ENCODE data around the gene OTOP1.
"Not testable (repeated sequence)": the region's sequence is repeated elsewhere in the genome, so short reads cannot be mapped to it uniquely, and the experiment has no call there.

- TF ChIP-seq, protein P1, sequence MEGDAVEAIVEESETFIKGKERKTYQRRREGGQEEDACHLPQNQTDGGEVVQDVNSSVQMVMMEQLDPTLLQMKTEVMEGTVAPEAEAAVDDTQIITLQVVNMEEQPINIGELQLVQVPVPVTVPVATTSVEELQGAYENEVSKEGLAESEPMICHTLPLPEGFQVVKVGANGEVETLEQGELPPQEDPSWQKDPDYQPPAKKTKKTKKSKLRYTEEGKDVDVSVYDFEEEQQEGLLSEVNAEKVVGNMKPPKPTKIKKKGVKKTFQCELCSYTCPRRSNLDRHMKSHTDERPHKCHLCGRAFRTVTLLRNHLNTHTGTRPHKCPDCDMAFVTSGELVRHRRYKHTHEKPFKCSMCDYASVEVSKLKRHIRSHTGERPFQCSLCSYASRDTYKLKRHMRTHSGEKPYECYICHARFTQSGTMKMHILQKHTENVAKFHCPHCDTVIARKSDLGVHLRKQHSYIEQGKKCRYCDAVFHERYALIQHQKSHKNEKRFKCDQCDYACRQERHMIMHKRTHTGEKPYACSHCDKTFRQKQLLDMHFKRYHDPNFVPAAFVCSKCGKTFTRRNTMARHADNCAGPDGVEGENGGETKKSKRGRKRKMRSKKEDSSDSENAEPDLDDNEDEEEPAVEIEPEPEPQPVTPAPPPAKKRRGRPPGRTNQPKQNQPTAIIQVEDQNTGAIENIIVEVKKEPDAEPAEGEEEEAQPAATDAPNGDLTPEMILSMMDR (IDR thresholded peaks at IDR 0.05; ENCODE audit: low read length): not testable (repeated sequence)
- not testable (repeated sequence) for TF ChIP-seq EZH2 (IDR thresholded peaks at IDR 0.05; ENCODE audit: borderline replicate concordance, low read length)
Observed at GRCh38 chr4:4165701-4166392, 60.9 kb downstream of the OTOP1 start.

Measured in OCI-LY1 (cell line).